Parathyroid adenoma (tissue), 2 donors: ENCODE results near the gene OR4K5.

Experiments
- H2AFZ ChIP-seq: fragments of 300-600 bp; sonication (generic); one replicate; pipeline ENCODE4 v1.7.0; 2017; ENCODE audit warnings: antibody characterized with exemption, mild to moderate bottlenecking
- H3K27ac ChIP-seq: fragments of 300-600 bp; sonication (generic); one replicate; pipeline ENCODE4 v1.7.0; 2017
- H3K27me3 ChIP-seq: fragments of 300-600 bp; sonication (generic); one replicate; pipeline ENCODE4 v1.7.0; 2017; ENCODE audit warnings: low read length; ENCODE audit not compliant: control insufficient read depth, insufficient read depth
- H3K36me3 ChIP-seq: fragments of 300-600 bp; sonication (generic); one replicate; pipeline ENCODE4 v1.7.0; 2017; ENCODE audit warnings: low read length; ENCODE audit not compliant: control insufficient read depth, insufficient read depth
- H3K4me1 ChIP-seq: fragments of 300-600 bp; sonication (generic); one replicate; pipeline ENCODE4 v1.7.0; 2017; ENCODE audit warnings: control low read depth
- H3K4me2 ChIP-seq: fragments of 300-600 bp; sonication (generic); one replicate; pipeline ENCODE4 v1.7.0; 2017; ENCODE audit warnings: low read length
- H3K4me3 ChIP-seq: fragments of 300-600 bp; sonication (generic); one replicate; pipeline ENCODE4 v1.7.0; 2017; ENCODE audit warnings: low read depth, low read length
- H3K79me2 ChIP-seq: fragments of 300-600 bp; sonication (generic); one replicate; pipeline ENCODE4 v1.7.0; 2017; ENCODE audit warnings: control low read depth
- H3K9ac ChIP-seq: fragments of 300-600 bp; sonication (generic); one replicate; pipeline ENCODE4 v1.7.0; 2017; ENCODE audit warnings: mild to moderate bottlenecking
- H3K9me3 ChIP-seq: fragments of 300-600 bp; sonication (generic); one replicate; pipeline ENCODE4 v1.7.0; 2017; ENCODE audit warnings: low read length; ENCODE audit not compliant: control insufficient read depth
- CTCF ChIP-seq: fragments of 300-600 bp; sonication (generic); IDR thresholded peaks from one replicate; pipeline ENCODE4 v1.7.0; 2017; ENCODE audit warnings: antibody characterized with exemption, mild to moderate bottlenecking
- donor health status: primary hyperparathyroidism.

Gene OR4K5

GRCh38 chr14:19917955-19918518 lies 2.4 kb upstream of the OR4K5 start:
- Histone ChIP-seq H2AFZ (no peak overlapping the region), H3K27ac (no peak overlapping the region), H3K4me2 (no peak overlapping the region), H3K4me1 (no peaks in the 10 kb centered on the region), H3K9ac (no peak overlapping the region), H3K27me3 (no peaks in the 10 kb centered on the region), H3K9me3 (no peaks in the 10 kb centered on the region), H3K4me3 (no peak overlapping the region), H3K36me3 (no peaks in the 10 kb centered on the region), H3K79me2 (no peaks in the 10 kb centered on the region)
- TF ChIP-seq CTCF, result no peak

GRCh38 chr14:19918553-19919264 lies 1.7 kb upstream of the OR4K5 start:
- TF ChIP-seq CTCF, result no peak
- Histone ChIP-seq H3K9ac (no peak overlapping the region), H3K79me2 (no peaks in the 10 kb centered on the region), H3K4me3 (no peak overlapping the region), H2AFZ (no peak overlapping the region), H3K4me2 (no peak overlapping the region), H3K27ac (no peak overlapping the region), H3K27me3 (no peaks in the 10 kb centered on the region), H3K9me3 (no peaks in the 10 kb centered on the region), H3K36me3 (no peaks in the 10 kb centered on the region), H3K4me1 (no peaks in the 10 kb centered on the region)

DNA sequence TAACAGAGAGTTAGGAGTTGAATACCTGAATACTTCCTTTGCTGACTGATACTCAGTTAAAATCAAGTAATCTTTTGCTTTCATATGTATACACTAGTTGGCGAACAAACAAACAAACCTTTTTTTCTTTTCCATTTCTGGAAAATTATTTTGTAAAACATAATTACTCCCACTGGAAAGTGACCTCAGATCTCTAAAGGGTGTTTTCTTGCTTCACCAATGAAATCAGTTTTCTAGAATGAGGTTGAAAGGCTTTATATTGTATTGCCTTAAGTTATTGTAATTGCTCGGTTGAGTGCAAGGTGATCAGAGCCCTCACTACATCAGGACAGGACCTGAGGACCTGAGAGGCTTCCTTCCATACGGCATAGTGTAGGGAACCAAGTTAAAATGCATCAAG lies 10.2 kb downstream of the OR4K5 start, which contains the start of gene OR4K1:
OR4K1 (plus strand) TSS at position 301 of the 400 bp plus-strand sequence. CDS start 4,750 bp downstream, outside the sequence.
- no peak for TF ChIP-seq CTCF
- no peak within 1 kb of the TSS for H3K4me3 ChIP-seq
- H3K9ac ChIP-seq, result no peak within 1 kb of the TSS
- H3K27me3 ChIP-seq, result no peaks in the 10 kb centered on the region
- H2AFZ ChIP-seq, result no peak within 1 kb of the TSS
- no peaks in the 10 kb centered on the region for H3K4me1 ChIP-seq
- no peaks in the 10 kb centered on the region for H3K36me3 ChIP-seq
- H3K4me2 ChIP-seq, result no peak within 1 kb of the TSS
- no peak within 1 kb of the TSS for H3K27ac ChIP-seq
- no peaks in the 10 kb centered on the region for H3K9me3 ChIP-seq
- H3K79me2 ChIP-seq, result no peaks in the 10 kb centered on the region

DNA sequence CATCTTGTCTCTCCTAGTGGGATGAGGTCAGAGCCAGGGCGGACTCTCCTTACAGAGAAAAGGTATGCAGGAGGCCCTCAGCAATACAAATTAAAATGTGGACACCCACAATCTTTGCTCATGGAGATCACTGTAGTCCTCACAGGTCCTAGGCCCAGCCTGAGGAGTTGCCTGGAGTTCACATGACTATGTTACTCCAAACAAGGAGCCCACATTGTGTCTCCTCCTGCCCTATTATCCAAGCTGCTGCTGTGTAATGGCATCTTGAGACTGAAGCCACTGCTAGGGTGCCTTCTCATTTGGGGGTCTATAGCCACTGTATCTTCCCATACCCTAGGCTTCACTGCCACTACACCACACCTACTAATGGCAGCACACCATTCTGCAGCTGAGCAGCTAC lies 21.3 kb downstream of the OR4K5 start:
- Histone ChIP-seq H3K79me2 (no peaks in the 10 kb centered on the region), H3K27me3 (no peaks in the 10 kb centered on the region), H3K4me2 (no peak overlapping the region), H3K4me3 (no peak overlapping the region), H3K9me3 (no peaks in the 10 kb centered on the region), H2AFZ (no peak overlapping the region), H3K4me1 (no peaks in the 10 kb centered on the region), H3K36me3 (no peaks in the 10 kb centered on the region), H3K9ac (no peak overlapping the region), H3K27ac (no peak overlapping the region)
- TF ChIP-seq CTCF, result no peak
